HG02763 (cell line): ENCODE measurements around the gene SPINK5.

Source experiments
- ATAC-seq: cut with Tn5 transposase; IDR thresholded peaks from one replicate; pipeline ENCODE4 v1.9.1; 2021; ENCODE audit warnings: mild to moderate bottlenecking, moderate library complexity; ENCODE audit not compliant: unreplicated experiment

SPINK5 gene

DNA sequence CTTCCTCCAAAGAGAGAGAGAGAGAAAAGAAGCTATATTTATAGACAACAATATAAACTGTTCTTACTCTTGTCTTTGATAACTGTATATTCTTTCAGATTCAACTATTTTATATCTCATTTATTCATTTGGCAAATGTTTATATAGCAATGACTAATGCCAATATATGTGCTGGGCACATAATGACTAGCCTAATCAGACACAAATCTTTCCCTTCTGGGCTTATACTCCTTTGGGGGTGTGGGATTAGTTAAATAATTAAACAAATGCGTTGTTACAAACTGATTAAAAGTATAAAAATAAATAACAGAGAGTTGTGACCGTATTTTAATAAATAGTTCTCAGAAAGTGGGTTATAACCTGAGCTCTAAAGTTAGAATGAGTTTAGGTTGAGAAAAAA is 108.6 kb downstream of the SPINK5 start:
- ATAC-seq = no peak

DNA sequence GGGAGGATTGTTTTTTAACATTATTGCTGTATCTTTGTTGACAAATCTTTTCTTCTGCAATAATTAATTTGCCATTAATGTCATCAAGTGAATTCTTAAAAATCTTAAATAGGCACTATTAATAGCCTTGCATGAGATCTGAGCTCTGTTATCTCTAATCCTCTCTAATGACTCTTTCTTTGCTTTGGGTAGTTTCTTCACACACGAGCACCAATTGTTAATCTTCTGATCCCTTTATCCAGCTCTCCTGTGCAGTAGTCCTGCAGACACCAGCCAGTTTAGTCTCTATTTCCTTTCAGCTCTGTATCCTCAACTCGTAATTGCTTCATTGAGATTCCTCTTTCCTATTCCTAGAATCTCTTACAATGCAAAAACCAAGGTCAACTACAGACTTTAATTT is 112.7 kb downstream of the SPINK5 start:
- no peak for ATAC-seq

DNA sequence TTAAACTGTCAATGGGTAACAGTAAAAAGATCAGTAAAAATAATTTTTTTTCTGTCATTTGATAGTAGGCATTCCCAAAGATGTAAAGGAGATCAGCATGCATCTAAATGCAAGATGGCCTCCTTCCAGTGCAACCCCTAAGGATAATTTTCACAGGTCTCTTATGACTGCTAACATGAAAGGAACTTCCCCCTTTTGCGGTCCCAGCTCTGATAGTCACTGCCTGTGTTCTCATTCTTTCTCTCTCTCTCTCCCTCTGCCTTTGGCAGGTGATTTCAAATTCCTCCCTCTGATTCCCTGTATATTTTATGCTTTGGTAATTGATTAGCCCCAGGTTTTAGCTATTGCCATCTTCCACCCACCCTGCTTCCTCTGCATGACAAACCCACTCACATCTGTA is 113.4 kb downstream of the SPINK5 start:
- no peak for ATAC-seq

DNA sequence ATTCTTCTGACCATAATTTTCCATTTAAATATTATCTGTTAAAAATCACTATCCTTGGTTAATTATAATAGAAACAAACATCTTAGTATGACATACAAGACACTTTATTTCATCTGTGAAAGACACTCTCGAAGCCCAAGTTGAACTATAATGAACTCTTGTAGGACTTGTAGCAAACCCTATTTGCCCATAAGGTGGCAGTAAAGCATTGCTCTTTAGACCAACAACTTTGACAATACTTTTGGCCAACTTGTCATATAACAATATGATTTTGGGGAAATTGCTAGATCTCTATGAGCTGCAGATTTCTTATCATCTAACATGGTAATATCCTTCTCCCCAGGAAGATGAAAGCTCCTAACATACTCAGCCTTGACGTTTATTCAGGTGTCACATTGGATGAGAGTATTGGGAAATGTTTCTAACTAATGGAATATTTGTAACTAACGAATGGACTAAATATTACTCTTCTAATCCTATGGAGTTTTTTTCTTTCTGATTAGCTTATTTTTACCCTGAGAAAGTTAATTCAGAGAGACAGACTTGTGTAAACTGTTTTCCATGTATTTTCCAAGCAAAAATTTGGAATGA is 115.5 kb downstream of the SPINK5 start:
- peak; percentile 80 for ATAC-seq

DNA sequence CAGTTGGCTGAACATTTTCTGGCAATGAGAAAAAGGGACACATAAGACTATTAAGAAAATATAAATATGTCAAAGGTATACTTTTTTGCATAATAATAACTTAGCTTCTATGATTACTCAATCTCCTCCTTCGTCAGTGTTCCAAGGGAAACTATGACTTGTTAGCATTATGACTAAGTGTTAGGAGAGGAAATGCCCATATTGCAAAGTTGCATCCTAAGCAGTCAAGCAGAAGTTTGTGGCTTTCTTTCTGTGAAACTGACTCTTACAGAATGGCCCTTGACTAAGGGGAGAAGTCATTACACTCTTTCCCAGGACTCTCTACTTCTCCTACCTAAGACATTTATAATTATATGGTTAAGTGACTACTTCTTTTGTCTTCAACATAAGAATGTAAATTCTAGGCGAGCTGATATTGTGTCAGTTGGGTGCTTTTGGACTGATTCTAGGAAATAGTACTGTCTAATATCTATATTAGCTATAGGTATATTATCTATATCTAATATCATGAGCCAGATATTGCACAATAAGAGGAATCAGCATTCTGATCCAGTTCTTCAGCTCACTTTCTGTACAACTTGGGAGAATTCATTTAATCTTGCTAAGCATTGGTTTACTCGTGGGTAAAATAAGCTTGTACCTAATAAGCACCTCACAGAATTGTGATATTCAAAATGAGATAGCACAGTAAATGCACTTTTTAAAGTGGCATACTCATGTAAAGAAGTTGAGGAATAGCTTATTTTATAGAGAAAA is 122.6 kb downstream of the SPINK5 start:
- peak; percentile 64 for ATAC-seq
